ENCODE data around the gene BTNL9.

GRCh38 chr5:181063514-181063913 is 23.4 kb downstream of the BTNL9 start:
- TF ChIP-seq TAF1 (IDR thresholded peaks at IDR 0.05; ENCODE audit: borderline replicate concordance, insufficient read depth, low read length) = no peak
- TF ChIP-seq REST (IDR thresholded peaks at IDR 0.05; ENCODE audit: insufficient read depth in 1 of 2, low read depth in 2 of 2, low read length in 2 of 2) = no peak
